Spleen (tissue), 7 donors: ENCODE data around the gene UGT1A9.

Experiments
- CTCF ChIP-seq, 11 experiments: fragments of 200-600 bp in 7 of 11; fragments of 450-650 bp in 4 of 11; sonication (generic) in 4 of 11; IDR thresholded peaks in 8 of 11; conservative IDR thresholded peaks in 3 of 11; 1 replicate in 7 of 11; 2 replicates in 4 of 11; pipeline versions ENCODE4 v1.4.0 to v1.8.0; 2016 to 2021; ENCODE audit warnings: antibody characterized with exemption in 11 of 11, inconsistent platforms in 4 of 11, mild to moderate bottlenecking in 1 of 11
- POLR2AphosphoS5 ChIP-seq, 3 donors: sonication (generic); formaldehyde crosslinking; IDR thresholded peaks; one replicate each; pipeline ENCODE4 v1.5.1; 2017; ENCODE audit warnings: antibody characterized with exemption in 3 of 3
- donor health status: DM: no; HTN: no; CAD: no; lungs with moderate emphysema.
- donor health status: DM: no; HTN: no; CAD: no.
- donor health status: DM: no; HTN: no; CAD: no.

DNA sequence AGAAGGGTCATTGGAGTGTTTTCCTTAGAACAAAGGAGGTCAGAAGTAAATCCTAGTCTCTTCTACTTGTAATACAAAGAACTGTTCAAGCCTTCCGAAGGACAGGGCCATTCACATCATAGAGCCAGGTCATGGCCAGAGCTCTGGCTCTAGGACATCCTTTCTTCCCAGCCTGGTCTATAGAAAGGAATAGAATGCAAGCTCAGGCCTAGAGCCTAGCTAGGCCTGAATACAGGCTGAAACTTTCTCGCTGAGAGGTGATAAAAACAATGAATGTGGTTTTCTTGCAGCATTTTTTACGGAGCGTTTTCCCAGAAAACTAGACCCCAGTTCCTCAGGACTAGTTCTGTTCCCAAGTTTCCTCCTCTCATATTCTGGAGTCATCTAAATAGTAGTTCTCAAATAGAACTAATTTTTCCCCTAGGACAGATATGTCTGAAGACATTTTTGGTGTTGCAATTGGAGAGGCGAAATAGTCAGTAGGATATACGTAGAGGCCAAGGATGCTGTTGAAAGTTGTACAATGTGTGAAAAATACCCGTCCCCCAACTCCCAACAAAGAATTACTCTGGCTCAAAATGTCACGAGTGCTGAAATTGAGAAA, 27.8 kb downstream of the UGT1A9 start:
- TF ChIP-seq CTCF (IDR thresholded peaks at IDR 0.05 in 8 of 11, conservative IDR thresholded peaks at IDR 0.05 in 3 of 11), result no peak
- no peak for TF ChIP-seq POLR2AphosphoS5 (IDR thresholded peaks at IDR 0.05)
